Globus pallidus (tissue), 1 donor: ENCODE results near the gene SLC39A1.
A peak's percentile ranks its signal among the peaks of the same experiment; 100 is the strongest.
"Not testable (repeated sequence)": the region's sequence is repeated elsewhere in the genome, so short reads cannot be mapped to it uniquely, and the experiment has no call there.

Experiments used
- DNase-seq: peaks from one replicate; pipeline ENCODE4 v3.0.0-alpha.2; 2015; ENCODE audit warnings: low spot score

SLC39A1 gene

GRCh38 chr1:153963030-153963849 lies at the start of gene SLC39A1:
Gene SLC39A1 (minus strand): TSS chr1:153963537. CDS start chr1:153962715, 822 bp downstream.
- peak; percentile 99 for DNase-seq

- DNase-seq = not testable (repeated sequence)
These were observed 49.2 kb upstream of the SLC39A1 start for GRCh38 chr1:154012543-154012942.

- no peak for DNase-seq
These were observed 48.8 kb upstream of the SLC39A1 start for GRCh38 chr1:154012129-154012528.

GRCh38 chr1:154006136-154006535 lies 42.8 kb upstream of the SLC39A1 start:
- no peak for DNase-seq

- no peak for DNase-seq
These were observed 37.1 kb upstream of the SLC39A1 start for GRCh38 chr1:154000420-154000819.

GRCh38 chr1:153996882-153997281 lies 33.5 kb upstream of the SLC39A1 start:
- DNase-seq = not testable (repeated sequence)

GRCh38 chr1:153995640-153996039 lies 32.3 kb upstream of the SLC39A1 start:
- no peak for DNase-seq

- no peak for DNase-seq
These were observed 31.9 kb upstream of the SLC39A1 start for GRCh38 chr1:153995202-153995601.

GRCh38 chr1:153991806-153992205 lies 28.5 kb upstream of the SLC39A1 start:
- no peak for DNase-seq

- no peak for DNase-seq
These were observed 27.9 kb upstream of the SLC39A1 start for GRCh38 chr1:153991151-153991630.

GRCh38 chr1:153990468-153991150 lies 27.3 kb upstream of the SLC39A1 start, which contains the start of gene RPS27:
Gene RPS27 (plus strand): TSS chr1:153990762. CDS start chr1:153990797, 35 bp downstream.
- peak; percentile 97 for DNase-seq

- DNase-seq = no peak
These were observed 24.3 kb upstream of the SLC39A1 start for GRCh38 chr1:153987621-153988020.

GRCh38 chr1:153985941-153986761 lies 22.8 kb upstream of the SLC39A1 start, which contains the start of gene RAB13:
Gene RAB13 (minus strand): TSS chr1:153986339. CDS start chr1:153986236, 103 bp downstream.
- DNase-seq = peak; percentile 72

GRCh38 chr1:153985341-153985912 lies 22.1 kb upstream of the SLC39A1 start:
- DNase-seq = no peak

GRCh38 chr1:153984123-153984894 lies 21.0 kb upstream of the SLC39A1 start:
- no peak for DNase-seq

- not testable (repeated sequence) for DNase-seq
These were observed 18.4 kb upstream of the SLC39A1 start for GRCh38 chr1:153981735-153982134.

GRCh38 chr1:153979091-153979490 lies 15.8 kb upstream of the SLC39A1 start:
- DNase-seq = not testable (repeated sequence)

- no peak for DNase-seq
These were observed 15.1 kb upstream of the SLC39A1 start for GRCh38 chr1:153978274-153978909.

- peak; percentile 86 for DNase-seq
These were observed 14.2 kb upstream of the SLC39A1 start, which contains the start of gene JTB for GRCh38 chr1:153977250-153978240. Gene JTB (minus strand): TSS chr1:153977674. CDS start chr1:153977252, 422 bp downstream.
